Measurements from ENCODE around the gene HOXB7.

Gene HOXB7

DNA sequence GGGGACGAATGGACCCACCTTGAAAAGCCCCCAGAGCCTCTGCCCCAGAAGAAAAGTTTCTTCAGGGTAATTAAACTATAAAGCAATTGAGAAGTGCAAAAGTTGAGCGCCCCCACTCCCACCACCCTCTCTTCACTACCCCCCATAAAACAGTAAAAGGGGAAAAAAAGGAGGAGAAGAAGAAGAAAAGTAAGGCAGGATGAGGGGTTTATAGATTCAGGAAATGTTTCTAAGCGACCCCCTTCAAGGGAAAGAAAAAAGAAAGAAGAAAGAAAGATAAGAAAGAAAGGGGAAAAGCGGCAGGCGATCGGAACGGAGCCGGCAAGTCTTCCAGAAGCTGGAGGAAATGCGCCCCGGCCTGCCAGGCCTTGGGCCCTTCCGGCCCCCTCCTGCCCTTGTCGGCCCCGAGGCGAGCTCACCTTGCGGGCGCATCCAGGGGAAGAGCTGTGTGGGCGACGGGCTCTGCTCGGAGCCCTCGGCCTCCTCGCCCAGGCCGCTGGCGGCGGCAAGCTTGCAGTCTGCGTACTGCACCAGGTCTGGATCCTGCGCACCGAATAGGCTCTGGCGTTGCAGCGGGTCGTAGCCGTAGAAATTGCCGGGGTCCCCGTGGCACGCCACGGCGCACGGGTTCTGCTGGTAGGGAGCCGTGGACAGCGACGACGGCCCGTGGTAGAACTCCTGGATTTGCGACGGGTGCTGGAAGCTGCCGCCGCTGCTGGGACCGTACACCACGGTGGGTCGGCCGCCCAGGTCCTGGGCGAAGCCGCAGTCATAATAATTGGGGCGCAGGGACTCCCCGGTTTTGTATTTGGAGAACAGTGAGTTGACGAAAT lies 3.3 kb upstream of the HOXB7 start:
- Histone ChIP-seq H3K9me3 (ENCODE audit: control insufficient read depth, low read length) (no peaks in the 10 kb centered on the region), H3K4me1 (ENCODE audit: control insufficient read depth, insufficient read depth, low read length) (peaks cover 7% of the 10 kb centered on the region), H3K4me3 (ENCODE audit: insufficient read depth, low read depth, low read length) (no peak overlapping the region), H3K36me3 (ENCODE audit: control insufficient read depth, insufficient read depth, low read length) (no peaks in the 10 kb centered on the region), H3K27me3 (ENCODE audit: control insufficient read depth, insufficient read depth, low read length, poor library complexity, severe bottlenecking) (peaks cover 100% of the 10 kb centered on the region), H3K27ac (ENCODE audit: insufficient read depth, low read depth, low read length, poor library complexity, severe bottlenecking) (no peak overlapping the region)
- 2 to 3% methylated on average over 54 of the region's 55 CpGs for WGBS, 2 experiments

DNA sequence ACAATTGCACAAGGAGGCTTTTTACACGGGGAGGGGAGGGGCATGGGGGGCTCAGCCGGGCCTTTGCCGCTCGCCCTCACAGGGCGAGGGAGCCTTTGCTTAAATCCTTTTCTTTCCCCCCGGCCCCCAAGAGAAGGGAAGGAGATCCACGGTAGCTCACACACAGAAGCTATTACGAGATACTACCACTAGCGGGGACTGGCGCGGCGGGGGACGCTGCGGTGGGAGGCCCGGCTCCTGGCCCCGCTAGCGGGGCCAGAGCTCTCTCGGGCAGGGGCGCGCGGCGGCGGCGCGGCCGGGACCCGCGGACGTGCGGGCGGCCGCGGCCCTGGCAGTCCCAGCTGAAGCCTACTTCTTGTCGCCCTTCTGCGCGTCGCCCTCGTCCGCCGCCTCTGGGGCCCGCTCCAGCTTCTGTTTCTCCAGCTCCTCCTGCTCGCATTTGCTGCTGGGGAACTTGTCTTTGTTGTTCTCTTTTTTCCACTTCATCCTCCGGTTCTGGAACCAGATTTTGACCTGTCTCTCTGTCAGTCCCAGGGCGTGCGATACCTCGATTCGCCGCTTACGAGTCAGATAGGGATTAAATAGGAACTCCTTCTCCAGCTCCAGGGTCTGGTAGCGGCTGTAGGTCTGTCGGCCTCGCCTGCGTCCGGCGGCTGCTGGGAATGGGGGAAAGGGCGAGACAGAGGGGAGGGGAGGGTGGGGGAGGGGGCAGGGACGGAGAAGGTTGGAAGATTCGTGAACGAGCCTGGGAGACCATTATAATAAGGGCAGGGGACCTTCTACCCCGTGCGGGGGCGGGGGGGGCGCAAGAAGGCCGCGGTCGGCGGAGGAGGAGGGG lies 2.3 kb upstream of the HOXB7 start:
- H3K27ac ChIP-seq (ENCODE audit: insufficient read depth, low read depth, low read length, poor library complexity, severe bottlenecking), result no peak overlapping the region

DNA sequence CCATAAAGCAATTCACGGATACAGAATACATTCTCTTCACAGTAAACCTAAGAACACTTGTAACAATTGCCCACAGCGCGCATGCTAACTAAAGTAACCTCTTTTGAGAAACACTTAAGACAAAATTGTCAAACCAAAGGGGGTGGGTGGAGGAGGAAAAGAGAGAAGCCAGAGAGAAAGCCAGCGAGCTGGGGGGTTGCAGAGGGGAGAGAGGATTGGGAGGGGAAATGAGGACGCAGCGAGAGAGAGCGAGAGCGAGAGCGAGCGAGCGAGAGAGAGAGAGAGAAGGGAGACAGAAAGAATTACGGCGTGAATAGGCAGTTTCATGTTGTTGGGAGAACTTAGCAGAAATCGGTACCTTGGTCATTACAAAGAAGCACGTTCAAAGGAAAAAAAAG lies 1.6 kb upstream of the HOXB7 start:
- H3K9me3 ChIP-seq (ENCODE audit: control insufficient read depth, low read length), result no peaks in the 10 kb centered on the region
- no peak overlapping the region for H3K4me3 ChIP-seq (ENCODE audit: insufficient read depth, low read depth, low read length)
- H3K27ac ChIP-seq (ENCODE audit: insufficient read depth, low read depth, low read length, poor library complexity, severe bottlenecking), result no peak overlapping the region
- H3K27me3 ChIP-seq (ENCODE audit: control insufficient read depth, insufficient read depth, low read length, poor library complexity, severe bottlenecking), result peaks cover 100% of the 10 kb centered on the region
- peaks cover 7% of the 10 kb centered on the region for H3K4me1 ChIP-seq (ENCODE audit: control insufficient read depth, insufficient read depth, low read length)
- no peaks in the 10 kb centered on the region for H3K36me3 ChIP-seq (ENCODE audit: control insufficient read depth, insufficient read depth, low read length)
- WGBS, 2 experiments, result 1% methylated on average over 15 of the region's 15 CpGs

More for the DNA sequence above, 2.3 kb upstream of the HOXB7 start:
- H3K4me3 ChIP-seq (ENCODE audit: insufficient read depth, low read depth, low read length), result no peak overlapping the region
- WGBS, 2 experiments, result 1% methylated on average over 67 of the region's 67 CpGs
- peaks cover 100% of the 10 kb centered on the region for H3K27me3 ChIP-seq (ENCODE audit: control insufficient read depth, insufficient read depth, low read length, poor library complexity, severe bottlenecking)
- peaks cover 7% of the 10 kb centered on the region for H3K4me1 ChIP-seq (ENCODE audit: control insufficient read depth, insufficient read depth, low read length)
- no peaks in the 10 kb centered on the region for H3K9me3 ChIP-seq (ENCODE audit: control insufficient read depth, low read length)
- no peaks in the 10 kb centered on the region for H3K36me3 ChIP-seq (ENCODE audit: control insufficient read depth, insufficient read depth, low read length)

DNA sequence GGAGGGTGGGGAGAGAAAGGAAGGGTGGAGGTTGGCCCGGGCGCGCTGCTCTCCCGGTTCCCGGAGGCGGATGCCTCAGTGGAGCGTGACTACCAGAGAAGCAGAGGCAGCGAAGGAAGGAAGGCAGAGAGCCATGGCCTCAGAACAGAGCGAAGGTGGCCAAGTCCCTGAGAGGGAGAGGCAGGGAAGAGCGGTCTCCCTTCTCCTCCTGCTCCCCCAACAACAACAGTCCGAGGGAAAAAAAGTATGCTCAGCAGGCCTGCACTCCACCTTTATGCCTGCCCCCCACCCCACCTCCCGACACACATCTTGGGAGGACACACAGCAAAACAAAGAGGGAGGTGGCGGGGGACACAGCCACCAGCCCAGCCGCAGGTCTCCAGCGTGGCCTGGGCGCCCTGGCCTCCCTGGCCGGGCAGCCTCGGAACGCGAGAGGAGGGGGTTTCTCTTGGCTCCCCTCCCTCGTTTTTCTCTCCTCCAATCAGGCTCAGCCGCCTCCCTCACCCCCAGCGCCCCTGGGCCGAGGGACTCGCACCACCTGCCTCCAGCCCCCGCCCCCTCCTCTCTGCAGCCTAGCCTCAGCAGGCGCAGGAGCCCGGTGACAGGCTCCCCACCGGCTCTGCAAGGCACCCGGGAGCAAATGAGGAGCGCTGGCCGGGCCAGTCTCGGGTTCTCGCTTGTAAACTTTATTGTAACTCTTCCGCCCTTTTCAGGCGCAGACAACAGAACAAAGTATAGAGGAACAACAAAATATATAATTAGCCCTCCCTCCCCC lies 1.1 kb upstream of the HOXB7 start:
- peaks cover 100% of the 10 kb centered on the region for H3K27me3 ChIP-seq (ENCODE audit: control insufficient read depth, insufficient read depth, low read length, poor library complexity, severe bottlenecking)
- no peaks in the 10 kb centered on the region for H3K36me3 ChIP-seq (ENCODE audit: control insufficient read depth, insufficient read depth, low read length)
- no peak overlapping the region for H3K4me3 ChIP-seq (ENCODE audit: insufficient read depth, low read depth, low read length)
- H3K27ac ChIP-seq (ENCODE audit: insufficient read depth, low read depth, low read length, poor library complexity, severe bottlenecking), result no peak overlapping the region
- peaks cover 7% of the 10 kb centered on the region for H3K4me1 ChIP-seq (ENCODE audit: control insufficient read depth, insufficient read depth, low read length)
- H3K9me3 ChIP-seq (ENCODE audit: control insufficient read depth, low read length), result no peaks in the 10 kb centered on the region
- WGBS, 2 experiments, result 1 to 2% methylated on average over 36 of the region's 36 CpGs

DNA sequence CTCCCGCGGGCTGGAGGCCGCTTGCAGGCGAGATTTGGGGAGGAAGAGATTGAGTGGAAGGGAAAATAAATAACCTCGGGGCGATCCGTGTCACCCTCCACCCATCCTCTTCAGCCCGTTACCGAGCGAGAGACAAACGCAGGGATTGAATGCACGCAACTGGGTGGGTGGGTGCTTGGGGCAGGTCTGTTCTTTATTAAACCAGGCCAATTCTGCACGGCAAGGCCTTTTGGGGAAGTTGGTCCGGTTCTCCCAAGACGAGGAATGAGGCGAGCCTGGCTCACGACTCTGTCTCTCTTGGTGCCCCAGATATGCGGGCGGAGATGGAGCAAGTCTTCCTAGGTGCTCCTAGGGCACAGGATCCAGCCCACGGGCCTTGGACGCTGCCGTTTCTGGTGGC lies 396 bp upstream of the HOXB7 start:
- 7 to 10% methylated on average over 22 of the region's 22 CpGs for WGBS, 2 experiments
- Histone ChIP-seq H3K27ac (ENCODE audit: insufficient read depth, low read depth, low read length, poor library complexity, severe bottlenecking) (no peak overlapping the region), H3K36me3 (ENCODE audit: control insufficient read depth, insufficient read depth, low read length) (no peaks in the 10 kb centered on the region), H3K4me3 (ENCODE audit: insufficient read depth, low read depth, low read length) (no peak overlapping the region), H3K27me3 (ENCODE audit: control insufficient read depth, insufficient read depth, low read length, poor library complexity, severe bottlenecking) (peaks cover 100% of the 10 kb centered on the region), H3K4me1 (ENCODE audit: control insufficient read depth, insufficient read depth, low read length) (peaks cover 7% of the 10 kb centered on the region), H3K9me3 (ENCODE audit: control insufficient read depth, low read length) (no peaks in the 10 kb centered on the region)

DNA sequence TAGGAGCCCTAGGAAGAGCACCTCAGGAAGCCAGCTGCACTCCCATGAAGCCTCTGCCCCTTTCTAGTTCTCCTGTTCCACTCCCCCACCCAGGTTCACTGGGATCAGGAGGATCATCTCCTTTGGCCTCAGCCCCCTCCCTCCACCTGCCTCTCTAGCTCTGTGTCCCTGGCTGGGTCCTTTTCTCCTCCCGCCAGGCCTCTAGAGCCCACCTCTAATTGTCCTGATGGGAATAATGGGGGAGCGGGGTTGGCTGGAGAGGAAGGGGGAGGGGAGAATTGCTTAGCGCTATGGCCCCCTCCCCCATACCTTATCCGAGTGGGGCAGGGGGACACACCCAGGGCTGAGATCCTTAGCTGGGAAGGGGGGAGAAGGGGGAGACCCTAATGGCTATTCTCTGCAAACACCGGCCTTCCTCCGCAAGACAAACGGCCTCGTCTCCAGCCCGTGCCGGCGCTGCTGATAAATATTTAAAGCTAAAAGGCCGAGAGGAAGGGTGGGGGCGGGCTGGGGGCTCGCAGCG lies 997 bp downstream of the HOXB7 start:
- Histone ChIP-seq H3K27ac (ENCODE audit: insufficient read depth, low read depth, low read length, poor library complexity, severe bottlenecking) (no peak overlapping the region), H3K4me1 (ENCODE audit: control insufficient read depth, insufficient read depth, low read length) (peaks cover 7% of the 10 kb centered on the region), H3K27me3 (ENCODE audit: control insufficient read depth, insufficient read depth, low read length, poor library complexity, severe bottlenecking) (peaks cover 100% of the 10 kb centered on the region), H3K4me3 (ENCODE audit: insufficient read depth, low read depth, low read length) (no peak overlapping the region), H3K9me3 (ENCODE audit: control insufficient read depth, low read length) (no peaks in the 10 kb centered on the region), H3K36me3 (ENCODE audit: control insufficient read depth, insufficient read depth, low read length) (no peaks in the 10 kb centered on the region)
- WGBS, 2 experiments, result 1% methylated on average over 11 to 13 of the region's 15 CpGs

DNA sequence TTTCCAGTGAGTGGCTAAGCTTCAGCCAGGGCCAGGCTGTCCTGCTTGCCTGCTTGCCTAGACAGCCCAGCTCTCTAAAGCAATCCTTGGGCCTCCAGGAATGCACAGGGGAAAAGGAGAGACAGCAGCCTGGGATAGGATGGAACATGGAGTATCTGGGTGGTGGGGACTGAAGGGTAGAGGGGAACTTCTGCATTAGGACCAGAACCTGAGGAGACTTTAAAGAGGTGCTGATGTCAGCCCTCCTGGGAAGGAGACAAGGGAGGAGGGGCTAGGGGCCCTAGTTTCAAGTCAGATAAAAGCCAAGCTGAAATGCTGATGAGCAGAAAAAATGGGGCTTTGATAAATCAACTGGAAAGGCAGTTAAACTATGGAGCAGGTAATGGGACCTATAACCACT lies 1.8 kb downstream of the HOXB7 start:
- Histone ChIP-seq H3K9me3 (ENCODE audit: control insufficient read depth, low read length) (no peaks in the 10 kb centered on the region), H3K36me3 (ENCODE audit: control insufficient read depth, insufficient read depth, low read length) (no peaks in the 10 kb centered on the region), H3K27ac (ENCODE audit: insufficient read depth, low read depth, low read length, poor library complexity, severe bottlenecking) (no peak overlapping the region), H3K27me3 (ENCODE audit: control insufficient read depth, insufficient read depth, low read length, poor library complexity, severe bottlenecking) (peaks cover 100% of the 10 kb centered on the region), H3K4me1 (ENCODE audit: control insufficient read depth, insufficient read depth, low read length) (peaks cover 7% of the 10 kb centered on the region), H3K4me3 (ENCODE audit: insufficient read depth, low read depth, low read length) (no peak overlapping the region)

DNA sequence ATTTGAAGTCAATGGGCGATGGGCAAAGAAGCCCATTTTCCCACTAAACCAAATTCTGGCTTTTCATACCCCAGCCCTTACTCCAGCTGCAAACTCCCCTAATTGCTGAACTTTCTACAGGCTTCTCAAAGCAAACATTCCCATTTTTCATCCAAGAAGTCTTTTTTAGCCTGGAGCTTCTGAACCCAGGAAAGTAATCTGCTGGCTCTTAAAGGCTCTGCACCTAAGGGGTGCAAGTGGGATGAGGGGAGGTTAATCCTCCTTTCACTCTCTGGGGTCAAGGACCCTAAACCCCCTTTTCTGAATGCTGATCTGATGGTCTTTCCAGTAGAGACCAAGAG lies 2.4 kb downstream of the HOXB7 start:
- peaks cover 100% of the 10 kb centered on the region for H3K27me3 ChIP-seq (ENCODE audit: control insufficient read depth, insufficient read depth, low read length, poor library complexity, severe bottlenecking)
- no peaks in the 10 kb centered on the region for H3K36me3 ChIP-seq (ENCODE audit: control insufficient read depth, insufficient read depth, low read length)
- no peak overlapping the region for H3K27ac ChIP-seq (ENCODE audit: insufficient read depth, low read depth, low read length, poor library complexity, severe bottlenecking)
- 42% methylated on average over 1 of the region's 1 CpG for WGBS, 2 experiments
- no peak overlapping the region for H3K4me3 ChIP-seq (ENCODE audit: insufficient read depth, low read depth, low read length)
- no peaks in the 10 kb centered on the region for H3K9me3 ChIP-seq (ENCODE audit: control insufficient read depth, low read length)
- peaks cover 7% of the 10 kb centered on the region for H3K4me1 ChIP-seq (ENCODE audit: control insufficient read depth, insufficient read depth, low read length)

DNA sequence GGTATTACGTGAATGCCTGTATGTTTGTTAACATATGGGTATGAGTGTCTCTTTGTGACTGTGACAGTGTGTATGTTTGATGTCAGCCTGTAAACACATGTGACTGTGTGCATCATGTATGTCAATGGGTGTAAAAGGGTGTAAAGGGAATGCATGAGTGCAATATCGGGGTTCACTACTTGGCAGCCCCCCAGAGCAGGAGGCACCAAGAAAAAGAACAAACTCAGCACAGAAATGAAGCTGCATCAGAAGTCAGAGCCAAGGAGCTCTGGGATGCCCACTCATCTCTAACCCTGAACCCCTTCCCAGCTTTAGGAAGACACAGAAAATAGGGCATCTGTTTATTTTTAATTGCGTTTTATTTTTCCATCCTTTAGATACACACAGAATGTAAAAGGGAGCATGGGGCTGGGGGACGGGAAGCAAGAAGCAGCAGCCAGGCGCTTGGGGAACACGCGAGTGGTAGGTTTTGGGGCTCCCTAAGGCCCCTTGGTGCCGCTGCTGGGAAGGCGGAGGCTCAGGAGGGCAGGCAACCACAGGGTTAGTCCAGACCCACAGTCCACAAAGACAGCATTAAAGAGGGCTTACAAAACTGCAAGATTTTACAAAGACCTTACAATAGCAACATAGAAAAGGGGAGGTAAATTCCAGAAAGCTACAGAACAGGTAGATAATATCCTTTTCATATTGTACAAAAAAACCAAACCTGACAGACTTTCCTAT lies 3.8 kb downstream of the HOXB7 start:
- Histone ChIP-seq H3K4me1 (ENCODE audit: control insufficient read depth, insufficient read depth, low read length) (peaks cover 7% of the 10 kb centered on the region), H3K27ac (ENCODE audit: insufficient read depth, low read depth, low read length, poor library complexity, severe bottlenecking) (no peak overlapping the region), H3K4me3 (ENCODE audit: insufficient read depth, low read depth, low read length) (no peak overlapping the region), H3K36me3 (ENCODE audit: control insufficient read depth, insufficient read depth, low read length) (no peaks in the 10 kb centered on the region), H3K9me3 (ENCODE audit: control insufficient read depth, low read length) (no peaks in the 10 kb centered on the region), H3K27me3 (ENCODE audit: control insufficient read depth, insufficient read depth, low read length, poor library complexity, severe bottlenecking) (peaks cover 100% of the 10 kb centered on the region)
- WGBS, 2 experiments, result 32% methylated on average over 8 to 9 of the region's 9 CpGs

All from ectodermal cell (in vitro differentiated cells).